K562 (cell line): ENCODE data around the gene ZFYVE19. TPM values are rescaled to one million over a fixed set of nuclear protein-coding genes. Genes with fewer than 3 reads are reported as not detected.

ENCODE experiments used
- BRD4 ChIP-seq: fragments of 200-600 bp; sonication (generic); IDR thresholded peaks from 2 replicates; pipeline ENCODE4 v1.6.1; 2017; ENCODE audit warnings: inconsistent platforms
- CXXC5 ChIP-seq: fragments of 250-450 bp; sonication (Bioruptor Pico); IDR thresholded peaks from 2 replicates; pipeline ENCODE4 v1.8.0; 2022; ENCODE audit warnings: inconsistent platforms, mild to moderate bottlenecking, moderate library complexity
- DNMT1 ChIP-seq: fragments of 450-650 bp; IDR thresholded peaks from 2 replicates; pipeline ENCODE4 v1.6.1; 2016; ENCODE audit warnings: antibody characterized with exemption, mild to moderate bottlenecking
- FOXP1 ChIP-seq: sonication (generic); formaldehyde crosslinking; IDR thresholded peaks from 2 replicates; pipeline ENCODE4 v1.8.0; 2022; ENCODE audit warnings: mild to moderate bottlenecking, missing genetic modification reagents
- HMG20A ChIP-seq: fragments of 450-650 bp; formaldehyde crosslinking; conservative IDR thresholded peaks from 2 replicates; pipeline ENCODE4 v1.4.0; 2020; ENCODE audit warnings: mild to moderate bottlenecking, mixed read lengths
- NFXL1 ChIP-seq: fragments of 450-650 bp; formaldehyde crosslinking; IDR thresholded peaks from 2 replicates; pipeline ENCODE4 v1.4.0; 2021; ENCODE audit warnings: mild to moderate bottlenecking
- POLR2AphosphoS2 ChIP-seq: IDR thresholded peaks from 2 replicates; pipeline ENCODE4 v1.6.1; 2012; ENCODE audit warnings: low read length, improper control_type of control experiment
- RAD21 ChIP-seq, 2 experiments: fragments of 250-450 bp in 1 of 2; fragments of 450-650 bp in 1 of 2; sonication (Bioruptor Pico) in 1 of 2; formaldehyde crosslinking in 1 of 2; IDR thresholded peaks in 1 of 2; conservative IDR thresholded peaks in 1 of 2; 2 replicates each; pipeline versions ENCODE4 v1.4.0 to v1.8.0; 2020 to 2022; ENCODE audit warnings: mild to moderate bottlenecking in 2 of 2, moderate library complexity in 1 of 2
- SETDB1 ChIP-seq: IDR thresholded peaks from one replicate; pipeline ENCODE4 v1.6.1; 2012; ENCODE audit warnings: low read length, control low read depth, inconsistent platforms
- TCF7L2 ChIP-seq: fragments of 150-350 bp; IDR thresholded peaks from 2 replicates; pipeline ENCODE4 v1.6.1; 2016; ENCODE audit warnings: low read depth, mild to moderate bottlenecking, low read length, moderate library complexity
- ZNF134 ChIP-seq: fragments of 250-450 bp; sonication (Bioruptor Pico); conservative IDR thresholded peaks from 2 replicates; pipeline ENCODE4 v1.4.0; 2020
- polyA plus RNA-seq, 8 experiments: library from polyadenylated mRNA; depleted of rRNA in 4 of 8; stranded (reverse) in 5 of 8; unstranded in 3 of 8; fragments of >200 nt; fragmentation: Nextera tagmentation in 2 of 8; fragmentation: Illumina TruSeq in 1 of 8; extraction: Ambion mirVana in 2 of 8; extraction: Trizol in 1 of 8; gene quantifications; 2 replicates each; pipeline versions ENCODE4 v1.2.1 to v1.2.3, GENCODE V29; 2011 to 2014; ENCODE audit warnings: inconsistent platforms in 1 of 8, missing spikeins in 1 of 8
- total RNA-seq, 7 experiments: library from RNA; depleted of rRNA in 6 of 7; stranded (reverse); fragments of >200 nt in 6 of 7; fragmentation: Illumina TruSeq in 2 of 7; extraction: Trizol in 2 of 7; gene quantifications; 2 replicates each; pipeline versions ENCODE4 v1.2.1 to v1.2.3, GENCODE V29; 2011 to 2021; ENCODE audit warnings: low replicate concordance in 1 of 7
- TF ChIP-seq, protein P1 (sequence below): sonication (generic); formaldehyde crosslinking; IDR thresholded peaks from 2 replicates; pipeline ENCODE4 v1.8.1; 2023; ENCODE audit warnings: mild to moderate bottlenecking, missing genetic modification reagents
- TF ChIP-seq, protein P2 (sequence below): fragments of 200-800 bp; sonication (Bioruptor generic); IDR thresholded peaks from 2 replicates; pipeline ENCODE4 v1.6.1; 2017; ENCODE audit warnings: missing genetic modification characterization, missing compliant biosample characterization
- TF ChIP-seq, protein P3 (sequence below): fragments of 250-450 bp; sonication (Bioruptor Pico); IDR thresholded peaks from 2 replicates; pipeline ENCODE4 v1.5.0; 2021

The ZFYVE19 gene
- total and polyA plus RNA-seq, 9 of the 15 experiments (the other 6 are each of a cell fraction or from before 2014, with no cell fraction given), result 1.5 to 36.8 (median 19.9) TPM

DNA sequence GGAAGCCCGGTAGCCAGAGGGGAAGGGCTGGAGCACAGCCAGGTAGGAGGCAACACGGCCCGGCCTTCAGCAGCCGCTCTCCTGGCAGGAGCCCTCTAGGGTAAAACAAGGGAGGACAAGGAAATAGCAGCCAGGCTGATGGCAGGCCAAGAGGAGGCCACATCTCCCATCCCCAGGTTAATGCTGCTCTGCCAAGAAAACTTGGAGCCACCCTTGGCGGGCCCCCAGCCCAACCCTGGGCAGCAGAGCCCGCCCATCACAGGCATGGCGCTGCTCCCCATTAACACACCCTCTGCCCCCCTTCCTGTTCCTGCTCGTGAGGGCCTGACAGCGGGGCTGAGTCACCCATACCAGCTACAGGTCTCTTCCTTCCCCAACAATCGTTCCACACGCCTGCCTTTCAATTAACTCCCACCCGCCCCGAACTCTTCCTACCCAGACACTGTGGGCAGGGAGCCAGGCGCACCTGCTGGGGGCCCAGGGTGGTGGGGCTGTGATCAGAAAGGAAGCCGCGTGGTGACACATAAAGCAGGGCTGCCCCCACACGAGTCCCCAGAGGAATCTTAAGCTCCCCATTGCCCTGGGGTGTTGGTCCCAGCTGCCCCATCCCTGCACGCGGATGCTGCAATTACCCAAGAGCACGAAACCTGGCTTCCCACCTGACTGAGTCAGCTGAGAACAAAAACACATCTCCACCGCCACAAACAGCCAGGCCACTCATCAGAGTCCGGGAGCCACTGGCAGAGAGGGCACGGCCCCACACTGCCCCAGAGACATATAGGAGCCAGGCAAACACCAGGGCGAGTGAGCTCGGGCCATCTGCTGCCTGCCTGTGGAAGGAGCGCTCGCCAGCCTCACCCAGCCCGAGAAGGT is 37.4 kb upstream of the ZFYVE19 start, which contains the start of gene C15orf62 (continued):
- no peak for TF ChIP-seq NFXL1 (CRISPR knock-in tag)
- TF ChIP-seq FOXP1, result no peak
- no peak for TF ChIP-seq DNMT1
- no peak for TF ChIP-seq RAD21 (CRISPR knock-in tag; conservative IDR thresholded peaks at IDR 0.05 in 1 of 2, IDR thresholded peaks at IDR 0.05 in 1 of 2)
- no peak for TF ChIP-seq CXXC5 (CRISPR knock-in tag)
- no peak for TF ChIP-seq BRD4
- TF ChIP-seq, protein P1, sequence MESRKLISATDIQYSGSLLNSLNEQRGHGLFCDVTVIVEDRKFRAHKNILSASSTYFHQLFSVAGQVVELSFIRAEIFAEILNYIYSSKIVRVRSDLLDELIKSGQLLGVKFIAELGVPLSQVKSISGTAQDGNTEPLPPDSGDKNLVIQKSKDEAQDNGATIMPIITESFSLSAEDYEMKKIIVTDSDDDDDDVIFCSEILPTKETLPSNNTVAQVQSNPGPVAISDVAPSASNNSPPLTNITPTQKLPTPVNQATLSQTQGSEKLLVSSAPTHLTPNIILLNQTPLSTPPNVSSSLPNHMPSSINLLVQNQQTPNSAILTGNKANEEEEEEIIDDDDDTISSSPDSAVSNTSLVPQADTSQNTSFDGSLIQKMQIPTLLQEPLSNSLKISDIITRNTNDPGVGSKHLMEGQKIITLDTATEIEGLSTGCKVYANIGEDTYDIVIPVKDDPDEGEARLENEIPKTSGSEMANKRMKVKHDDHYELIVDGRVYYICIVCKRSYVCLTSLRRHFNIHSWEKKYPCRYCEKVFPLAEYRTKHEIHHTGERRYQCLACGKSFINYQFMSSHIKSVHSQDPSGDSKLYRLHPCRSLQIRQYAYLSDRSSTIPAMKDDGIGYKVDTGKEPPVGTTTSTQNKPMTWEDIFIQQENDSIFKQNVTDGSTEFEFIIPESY (CRISPR knock-in tag), result peak; percentile 54
- TF ChIP-seq TCF7L2, result no peak
- TF ChIP-seq HMG20A (CRISPR knock-in tag), result no peak
- TF ChIP-seq POLR2AphosphoS2, result no peak
- TF ChIP-seq, protein P2, sequence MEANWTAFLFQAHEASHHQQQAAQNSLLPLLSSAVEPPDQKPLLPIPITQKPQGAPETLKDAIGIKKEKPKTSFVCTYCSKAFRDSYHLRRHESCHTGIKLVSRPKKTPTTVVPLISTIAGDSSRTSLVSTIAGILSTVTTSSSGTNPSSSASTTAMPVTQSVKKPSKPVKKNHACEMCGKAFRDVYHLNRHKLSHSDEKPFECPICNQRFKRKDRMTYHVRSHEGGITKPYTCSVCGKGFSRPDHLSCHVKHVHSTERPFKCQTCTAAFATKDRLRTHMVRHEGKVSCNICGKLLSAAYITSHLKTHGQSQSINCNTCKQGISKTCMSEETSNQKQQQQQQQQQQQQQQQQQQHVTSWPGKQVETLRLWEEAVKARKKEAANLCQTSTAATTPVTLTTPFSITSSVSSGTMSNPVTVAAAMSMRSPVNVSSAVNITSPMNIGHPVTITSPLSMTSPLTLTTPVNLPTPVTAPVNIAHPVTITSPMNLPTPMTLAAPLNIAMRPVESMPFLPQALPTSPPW (CRISPR knock-in tag), result peak; percentile 17; the same call in 1 of the 2 replicates
- no peak for TF ChIP-seq SETDB1
- TF ChIP-seq, protein P3, sequence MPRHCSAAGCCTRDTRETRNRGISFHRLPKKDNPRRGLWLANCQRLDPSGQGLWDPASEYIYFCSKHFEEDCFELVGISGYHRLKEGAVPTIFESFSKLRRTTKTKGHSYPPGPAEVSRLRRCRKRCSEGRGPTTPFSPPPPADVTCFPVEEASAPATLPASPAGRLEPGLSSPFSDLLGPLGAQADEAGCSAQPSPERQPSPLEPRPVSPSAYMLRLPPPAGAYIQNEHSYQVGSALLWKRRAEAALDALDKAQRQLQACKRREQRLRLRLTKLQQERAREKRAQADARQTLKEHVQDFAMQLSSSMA (CRISPR knock-in tag), result no peak
- TF ChIP-seq ZNF134 (CRISPR knock-in tag), result no peak
